Glutamatergic neuron (in vitro differentiated cells): ENCODE measurements around the gene DYNC1I2. TPM values are rescaled to one million over a fixed set of nuclear protein-coding genes. Genes with fewer than 3 reads are reported as not detected.

ENCODE experiments used
- DNase-seq: peaks from one replicate; pipeline ENCODE4 v3.0.0; 2022
- H3K27ac Mint-ChIP-seq: one replicate; pipeline ENCODE4 v1.8.0; 2020; ENCODE audit warnings: mild to moderate bottlenecking, mixed read lengths, inconsistent platforms; ENCODE audit not compliant: unreplicated experiment
- H3K27me3 Mint-ChIP-seq: one replicate; pipeline ENCODE4 v1.8.0; 2020; ENCODE audit warnings: mild to moderate bottlenecking, moderate library complexity, mixed read lengths, inconsistent platforms; ENCODE audit not compliant: unreplicated experiment
- H3K36me3 Mint-ChIP-seq: one replicate; pipeline ENCODE4 v1.8.0; 2020; ENCODE audit warnings: mild to moderate bottlenecking, mixed read lengths, inconsistent platforms; ENCODE audit not compliant: unreplicated experiment
- H3K4me1 Mint-ChIP-seq: one replicate; pipeline ENCODE4 v1.8.0; 2020; ENCODE audit warnings: mild to moderate bottlenecking, low read depth, mixed read lengths, inconsistent platforms; ENCODE audit not compliant: unreplicated experiment
- H3K4me3 Mint-ChIP-seq: one replicate; pipeline ENCODE4 v1.8.0; 2020; ENCODE audit warnings: mild to moderate bottlenecking, mixed read lengths, inconsistent platforms; ENCODE audit not compliant: unreplicated experiment
- H3K9me3 Mint-ChIP-seq: one replicate; pipeline ENCODE4 v1.8.0; 2020; ENCODE audit warnings: mild to moderate bottlenecking, moderate library complexity, mixed read lengths, inconsistent platforms; ENCODE audit not compliant: unreplicated experiment
- total RNA-seq: library from RNA; stranded (reverse); fragmentation: NEBNext Ultra II Directional; extraction: Animal tissue kit (Norgen Biotek cat#: 25700); gene quantifications from one replicate; pipeline ENCODE4 v1.2.1, GENCODE V29; 2021; ENCODE audit not compliant: unreplicated experiment
- TF ChIP-seq, protein P1 (sequence below): fragments of 200-600 bp; sonication (generic); IDR thresholded peaks from one replicate; pipeline ENCODE4 v1.5.0; 2021; ENCODE audit not compliant: partially characterized antibody, unreplicated experiment

The DYNC1I2 gene
- total RNA-seq, 1 donor from 2014 or later, result 363 TPM

DNA sequence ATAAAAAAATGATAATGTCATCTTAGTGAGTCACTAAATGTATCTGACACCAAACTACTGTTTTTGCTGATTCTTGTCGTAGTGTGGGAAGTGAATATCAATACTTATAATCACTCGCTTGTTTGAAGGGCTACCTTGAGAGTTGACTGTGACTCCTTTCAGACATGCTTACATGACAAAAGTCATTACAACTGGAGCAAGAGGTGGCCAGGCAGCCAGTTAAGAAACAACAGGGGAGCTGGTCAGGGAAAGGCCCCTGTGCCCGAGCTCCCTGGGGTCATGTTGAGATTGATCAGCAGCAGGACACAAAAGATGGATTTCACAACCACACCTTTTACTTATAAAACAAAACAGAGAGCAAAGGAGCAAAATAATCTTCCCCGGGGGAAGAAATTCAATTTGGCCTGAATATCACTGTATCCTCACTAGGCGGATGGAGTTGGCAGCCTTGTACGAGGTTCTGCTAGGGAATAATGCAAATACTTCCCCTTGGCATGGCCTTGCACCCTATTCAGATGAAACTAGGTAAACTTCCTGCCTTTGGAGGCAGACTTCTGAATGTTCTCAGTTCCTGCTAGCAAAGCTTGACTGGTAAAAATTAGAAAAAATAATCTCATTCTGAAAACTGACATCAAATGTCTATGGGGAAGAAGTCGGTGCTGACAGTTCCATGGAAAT, 101.2 kb downstream of the DYNC1I2 start:
- H3K27me3 Mint-ChIP-seq, result no peaks in the 10 kb centered on the region
- peaks cover 6% of the 10 kb centered on the region for H3K4me1 Mint-ChIP-seq
- H3K4me3 Mint-ChIP-seq, result no peak overlapping the region
- peak overlapping the region; percentile 43 for H3K27ac Mint-ChIP-seq
- no peak for DNase-seq
- peaks cover 7% of the 10 kb centered on the region for H3K36me3 Mint-ChIP-seq
- TF ChIP-seq, protein P1, sequence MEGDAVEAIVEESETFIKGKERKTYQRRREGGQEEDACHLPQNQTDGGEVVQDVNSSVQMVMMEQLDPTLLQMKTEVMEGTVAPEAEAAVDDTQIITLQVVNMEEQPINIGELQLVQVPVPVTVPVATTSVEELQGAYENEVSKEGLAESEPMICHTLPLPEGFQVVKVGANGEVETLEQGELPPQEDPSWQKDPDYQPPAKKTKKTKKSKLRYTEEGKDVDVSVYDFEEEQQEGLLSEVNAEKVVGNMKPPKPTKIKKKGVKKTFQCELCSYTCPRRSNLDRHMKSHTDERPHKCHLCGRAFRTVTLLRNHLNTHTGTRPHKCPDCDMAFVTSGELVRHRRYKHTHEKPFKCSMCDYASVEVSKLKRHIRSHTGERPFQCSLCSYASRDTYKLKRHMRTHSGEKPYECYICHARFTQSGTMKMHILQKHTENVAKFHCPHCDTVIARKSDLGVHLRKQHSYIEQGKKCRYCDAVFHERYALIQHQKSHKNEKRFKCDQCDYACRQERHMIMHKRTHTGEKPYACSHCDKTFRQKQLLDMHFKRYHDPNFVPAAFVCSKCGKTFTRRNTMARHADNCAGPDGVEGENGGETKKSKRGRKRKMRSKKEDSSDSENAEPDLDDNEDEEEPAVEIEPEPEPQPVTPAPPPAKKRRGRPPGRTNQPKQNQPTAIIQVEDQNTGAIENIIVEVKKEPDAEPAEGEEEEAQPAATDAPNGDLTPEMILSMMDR, result no peak
- no peaks in the 10 kb centered on the region for H3K9me3 Mint-ChIP-seq

DNA sequence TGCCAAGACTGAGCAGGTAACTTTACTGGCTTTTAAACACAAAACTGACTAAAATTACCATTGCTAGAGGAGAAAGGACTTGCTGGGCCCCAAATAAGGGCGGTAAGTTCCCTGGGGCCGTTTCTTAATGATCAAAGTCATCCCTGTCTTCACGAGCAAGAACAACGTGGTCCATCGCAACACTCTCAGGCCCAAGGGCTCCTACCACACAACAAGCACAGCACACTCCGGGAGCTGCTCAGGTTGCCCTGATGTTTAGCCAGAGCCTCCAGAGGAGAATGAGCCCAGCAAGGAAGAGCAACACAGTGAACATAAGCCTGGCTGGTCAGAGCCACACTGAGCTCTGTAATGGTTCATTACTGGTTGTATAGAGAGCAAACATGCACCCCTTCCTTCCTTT, 102.7 kb downstream of the DYNC1I2 start:
- Mint-ChIP-seq H3K27ac (no peak overlapping the region), H3K27me3 (no peaks in the 10 kb centered on the region), H3K9me3 (no peaks in the 10 kb centered on the region), H3K4me3 (no peak overlapping the region), H3K36me3 (peaks cover 7% of the 10 kb centered on the region), H3K4me1 (peaks cover 9% of the 10 kb centered on the region)
- TF ChIP-seq, protein P1, result no peak
- no peak for DNase-seq

DNA sequence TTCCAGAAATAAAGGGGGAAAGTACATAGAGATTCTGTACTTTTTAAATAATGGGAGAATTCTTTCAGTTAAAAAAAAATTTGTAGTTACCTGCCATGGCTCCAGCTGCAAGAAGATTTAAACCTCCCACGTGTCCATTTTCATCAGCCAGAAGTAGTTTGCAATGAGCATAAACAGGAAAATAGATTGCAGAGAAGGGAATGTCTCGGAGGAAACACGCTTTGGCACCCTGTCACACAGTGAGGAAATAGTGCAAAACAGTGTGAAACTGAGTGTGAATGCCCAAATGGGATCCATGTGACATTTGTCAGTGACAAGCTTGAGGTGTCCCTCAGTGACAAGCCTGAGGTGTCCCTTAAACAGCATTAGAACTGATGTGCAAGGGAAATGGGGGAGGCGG, 104.1 kb downstream of the DYNC1I2 start:
- no peaks in the 10 kb centered on the region for H3K9me3 Mint-ChIP-seq
- TF ChIP-seq, protein P1, result no peak
- H3K4me1 Mint-ChIP-seq, result peaks cover 13% of the 10 kb centered on the region
- H3K27me3 Mint-ChIP-seq, result no peaks in the 10 kb centered on the region
- H3K36me3 Mint-ChIP-seq, result peaks cover 7% of the 10 kb centered on the region
- no peak for DNase-seq
- no peak overlapping the region for H3K27ac Mint-ChIP-seq
- no peak overlapping the region for H3K4me3 Mint-ChIP-seq

DNA sequence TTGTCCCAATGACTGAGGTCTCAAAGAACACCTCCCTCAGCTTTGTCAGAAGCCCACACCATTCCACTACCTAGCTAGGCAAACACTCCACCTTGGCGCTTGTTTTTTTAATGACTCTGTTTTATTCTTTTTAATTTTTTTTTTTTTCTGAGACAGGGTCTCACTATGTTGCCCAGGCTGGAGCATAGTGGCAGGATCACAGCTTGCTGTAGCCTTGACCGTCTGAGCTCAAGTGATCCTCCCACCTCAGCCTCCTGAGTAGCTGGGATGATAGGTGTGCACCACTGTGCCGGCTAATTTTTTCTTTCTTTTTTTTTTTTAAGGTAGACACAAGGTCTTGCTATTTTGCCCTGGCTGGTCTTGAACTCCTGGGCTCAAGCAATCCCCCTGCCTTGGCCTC, 104.9 kb downstream of the DYNC1I2 start:
- no peak for DNase-seq
- Mint-ChIP-seq H3K27me3 (no peaks in the 10 kb centered on the region), H3K9me3 (no peaks in the 10 kb centered on the region), H3K27ac (no peak overlapping the region), H3K4me3 (no peak overlapping the region), H3K36me3 (peaks cover 7% of the 10 kb centered on the region), H3K4me1 (peaks cover 13% of the 10 kb centered on the region)
- TF ChIP-seq, protein P1, result no peak

DNA sequence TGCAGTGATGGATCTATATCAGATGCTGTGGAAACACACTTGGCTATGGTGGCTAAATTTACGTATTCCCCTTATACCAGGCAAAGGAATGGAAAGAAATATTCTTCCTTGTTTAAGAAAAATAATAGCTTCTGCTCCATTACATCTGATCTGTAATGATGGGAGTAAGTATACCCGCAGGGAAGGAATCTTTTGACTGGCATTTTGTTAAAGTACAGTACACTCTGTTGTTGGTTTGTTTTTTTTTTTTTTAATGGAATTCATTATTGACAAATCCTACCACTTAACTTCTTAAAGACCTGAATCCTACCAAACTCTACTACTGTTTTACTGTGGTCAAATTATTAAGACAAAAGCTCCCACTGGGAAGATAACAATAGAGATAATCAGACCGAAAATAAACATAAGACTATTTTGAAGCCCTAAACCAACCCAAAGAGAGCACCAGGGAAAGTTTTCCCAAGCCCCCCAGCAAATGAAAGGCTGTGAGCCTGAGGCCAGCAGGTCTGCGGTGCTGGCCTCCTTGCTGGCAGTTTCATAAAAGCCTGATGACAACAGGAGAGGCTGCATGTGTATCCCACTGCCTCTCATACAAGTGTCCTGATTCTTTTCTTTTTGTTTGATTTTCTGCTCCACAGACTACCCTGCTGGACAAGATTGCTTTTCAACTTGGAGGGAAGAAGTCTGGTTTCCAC, 105.8 kb downstream of the DYNC1I2 start:
- TF ChIP-seq, protein P1, result no peak
- no peaks in the 10 kb centered on the region for H3K9me3 Mint-ChIP-seq
- no peaks in the 10 kb centered on the region for H3K27me3 Mint-ChIP-seq
- DNase-seq, result no peak
- no peak overlapping the region for H3K4me3 Mint-ChIP-seq
- peaks cover 4% of the 10 kb centered on the region for H3K36me3 Mint-ChIP-seq
- no peak overlapping the region for H3K27ac Mint-ChIP-seq
- peaks cover 13% of the 10 kb centered on the region for H3K4me1 Mint-ChIP-seq
